Stimulated activated CD4-positive, alpha-beta T cell treated with anti-CD3 and anti-CD28 coated beads, Interleukin-15, amount 100 ng/mL, for 48 hours (primary cell): Measurements from ENCODE around the gene CREB3.

Experiments
- DNase-seq, 2 donors: peaks; one replicate each; pipeline ENCODE4 v3.0.0-alpha.2; 2020; ENCODE audit warnings: low read depth in 2 of 2

The CREB3 gene

DNA sequence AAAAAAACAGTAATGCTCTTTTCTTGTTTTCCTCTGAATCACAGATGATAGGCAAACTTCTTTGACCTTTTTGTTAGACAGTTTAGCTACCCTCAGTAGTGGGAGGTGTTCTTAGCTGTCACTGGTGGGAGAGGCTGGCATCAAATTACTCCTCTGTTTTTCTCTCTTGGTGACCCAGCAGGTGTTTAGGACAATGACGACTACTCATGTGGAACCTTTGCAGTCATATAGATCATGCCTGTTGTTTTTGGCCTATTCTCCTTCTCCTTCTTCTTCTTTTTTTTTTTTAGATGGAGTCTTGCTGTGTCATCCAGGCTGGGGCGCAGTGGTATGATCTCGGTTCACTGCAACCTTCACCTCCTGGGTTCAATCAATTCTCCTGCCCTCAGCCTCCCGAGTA, 43.6 kb downstream of the CREB3 start:
- no peak for DNase-seq

GRCh38 chr9:35778496-35778895, 46.0 kb downstream of the CREB3 start:
- no peak for DNase-seq

- no peak for DNase-seq
These were observed 48.6 kb downstream of the CREB3 start for GRCh38 chr9:35781066-35781465.

- DNase-seq, result no peak
These were observed 51.0 kb downstream of the CREB3 start for GRCh38 chr9:35783418-35783817.
